Fibroblast of lung (primary cell): Measurements from ENCODE around the gene XPNPEP3. TPM values are rescaled to one million over a fixed set of nuclear protein-coding genes. Genes with fewer than 3 reads are reported as not detected.

Source experiments
- DNase-seq, 2 donors: peaks; one replicate each; pipeline versions ENCODE4 v3.0.0 to v3.0.0-alpha.2; 2010; ENCODE audit warnings: low read depth in 2 of 2
- H2AFZ ChIP-seq: 2 replicates; pipeline ENCODE4 v1.5.1; 2012; ENCODE audit warnings: low read length, control low read depth, inconsistent platforms
- H3K27ac ChIP-seq: 2 replicates; pipeline ENCODE4 v1.5.1; 2011; ENCODE audit warnings: low read length, control low read depth; ENCODE audit not compliant: insufficient read depth
- H3K27me3 ChIP-seq: 2 replicates; pipeline ENCODE4 v1.5.1; 2011; ENCODE audit warnings: mild to moderate bottlenecking, low read length; ENCODE audit not compliant: control insufficient read depth, insufficient read depth
- H3K36me3 ChIP-seq: 2 replicates; pipeline ENCODE4 v1.5.1; 2011; ENCODE audit warnings: low read length; ENCODE audit not compliant: control insufficient read depth, insufficient read depth
- H3K4me1 ChIP-seq: 2 replicates; pipeline ENCODE4 v1.5.1; 2011; ENCODE audit warnings: low read length; ENCODE audit not compliant: control insufficient read depth, insufficient read depth; ENCODE audit errors: extremely low read depth
- H3K4me2 ChIP-seq: 2 replicates; pipeline ENCODE4 v1.5.1; 2011; ENCODE audit warnings: low read length, control low read depth; ENCODE audit not compliant: insufficient read depth; ENCODE audit errors: extremely low read depth
- H3K4me3 ChIP-seq, 4 experiments: fragments of 200-600 bp in 1 of 4; sonication (generic) in 1 of 4; replicated peaks in 1 of 4; 2 replicates each; pipeline ENCODE4 v1.5.1; 2011 to 2016; ENCODE audit warnings: low read length in 4 of 4, low read depth in 3 of 4, mild to moderate bottlenecking in 3 of 4, control low read depth in 2 of 4, inconsistent platforms in 1 of 4, mixed read lengths in 1 of 4; ENCODE audit not compliant: insufficient read depth in 1 of 4; ENCODE audit errors: control extremely low read depth in 1 of 4
- H3K79me2 ChIP-seq: 2 replicates; pipeline ENCODE4 v1.5.1; 2012; ENCODE audit warnings: mild to moderate bottlenecking, low read length, inconsistent platforms; ENCODE audit not compliant: control insufficient read depth, insufficient read depth
- H3K9ac ChIP-seq: 2 replicates; pipeline ENCODE4 v1.5.1; 2011; ENCODE audit warnings: mild to moderate bottlenecking, low read length, control low read depth; ENCODE audit not compliant: insufficient read depth
- H3K9me3 ChIP-seq: 2 replicates; pipeline ENCODE4 v1.5.1; 2012; ENCODE audit warnings: low read depth, low read length; ENCODE audit not compliant: control insufficient read depth, insufficient read depth
- H4K20me1 ChIP-seq: 2 replicates; pipeline ENCODE4 v1.5.1; 2011; ENCODE audit warnings: low read length; ENCODE audit not compliant: control insufficient read depth, insufficient read depth; ENCODE audit errors: extremely low read depth
- EZH2 ChIP-seq: IDR thresholded peaks from 2 replicates; pipeline ENCODE4 v1.5.1; 2012; ENCODE audit warnings: low read length, control low read depth, mild to moderate bottlenecking; ENCODE audit errors: missing control alignments
- polyA plus RNA-seq, 2 donors: library from polyadenylated mRNA; depleted of rRNA in 1 of 2; stranded (reverse) in 1 of 2; unstranded in 1 of 2; fragments of >200 nt; gene quantifications; 2 replicates each; pipeline ENCODE4 v1.2.1, GENCODE V29; 2011 to 2012; ENCODE audit warnings: missing spikeins in 1 of 2
- total RNA-seq: library from RNA; depleted of rRNA; stranded (reverse); fragments of >200 nt; gene quantifications from 2 replicates; pipeline ENCODE4 v1.2.1, GENCODE V29; 2014
- TF ChIP-seq, protein P1 (sequence below), 2 donors: IDR thresholded peaks in 1 of 2; conservative IDR thresholded peaks in 1 of 2; 1 replicate in 1 of 2; 2 replicates in 1 of 2; pipeline ENCODE4 v1.5.1; 2011 to 2012; ENCODE audit warnings: low read length in 2 of 2, control low read depth in 1 of 2, inconsistent platforms in 1 of 2, low read depth in 1 of 2, mild to moderate bottlenecking in 1 of 2

Gene XPNPEP3
- total and polyA plus RNA-seq, 2 donors (not counting 1 experiment from before 2014, with no cell fraction given), result 9.1 to 15.2 TPM

DNA sequence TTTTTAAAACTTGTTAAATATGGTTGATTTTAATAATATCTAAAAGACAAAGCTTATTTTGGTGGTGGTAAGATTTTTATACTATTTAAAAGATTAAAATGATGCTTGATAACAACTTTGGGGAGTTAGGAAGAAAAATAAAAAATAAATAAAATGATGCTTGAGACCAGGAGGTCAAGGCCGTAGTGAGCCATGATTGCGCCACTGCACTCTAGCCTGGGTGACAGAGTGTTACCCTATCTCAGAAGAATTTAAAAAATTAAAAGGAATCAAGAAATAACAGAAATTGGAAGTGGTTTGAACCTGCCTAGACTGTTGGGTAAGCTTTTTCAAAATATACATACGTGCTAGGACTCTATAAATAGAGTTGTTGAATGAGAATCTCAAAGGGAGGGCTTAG is 17.1 kb downstream of the XPNPEP3 start:
- Histone ChIP-seq H3K79me2 (no peaks in the 10 kb centered on the region), H3K27ac (no peak overlapping the region), H3K4me1 (no peaks in the 10 kb centered on the region), H3K36me3 (peaks cover under 1% of the 10 kb centered on the region), H2AFZ (no peak overlapping the region), H3K9ac (no peak overlapping the region), H3K9me3 (no peaks in the 10 kb centered on the region), H4K20me1 (no peaks in the 10 kb centered on the region), H3K4me3 (no peak overlapping the region), H3K27me3 (no peaks in the 10 kb centered on the region), H3K4me2 (no peak overlapping the region)
- TF ChIP-seq EZH2, result no peak
- TF ChIP-seq, protein P1, sequence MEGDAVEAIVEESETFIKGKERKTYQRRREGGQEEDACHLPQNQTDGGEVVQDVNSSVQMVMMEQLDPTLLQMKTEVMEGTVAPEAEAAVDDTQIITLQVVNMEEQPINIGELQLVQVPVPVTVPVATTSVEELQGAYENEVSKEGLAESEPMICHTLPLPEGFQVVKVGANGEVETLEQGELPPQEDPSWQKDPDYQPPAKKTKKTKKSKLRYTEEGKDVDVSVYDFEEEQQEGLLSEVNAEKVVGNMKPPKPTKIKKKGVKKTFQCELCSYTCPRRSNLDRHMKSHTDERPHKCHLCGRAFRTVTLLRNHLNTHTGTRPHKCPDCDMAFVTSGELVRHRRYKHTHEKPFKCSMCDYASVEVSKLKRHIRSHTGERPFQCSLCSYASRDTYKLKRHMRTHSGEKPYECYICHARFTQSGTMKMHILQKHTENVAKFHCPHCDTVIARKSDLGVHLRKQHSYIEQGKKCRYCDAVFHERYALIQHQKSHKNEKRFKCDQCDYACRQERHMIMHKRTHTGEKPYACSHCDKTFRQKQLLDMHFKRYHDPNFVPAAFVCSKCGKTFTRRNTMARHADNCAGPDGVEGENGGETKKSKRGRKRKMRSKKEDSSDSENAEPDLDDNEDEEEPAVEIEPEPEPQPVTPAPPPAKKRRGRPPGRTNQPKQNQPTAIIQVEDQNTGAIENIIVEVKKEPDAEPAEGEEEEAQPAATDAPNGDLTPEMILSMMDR (conservative IDR thresholded peaks at IDR 0.05 in 1 of 2, IDR thresholded peaks at IDR 0.05 in 1 of 2; ENCODE audit: low read depth in 1 of 2, low read length in 2 of 2), result no peak
- no peak for DNase-seq

DNA sequence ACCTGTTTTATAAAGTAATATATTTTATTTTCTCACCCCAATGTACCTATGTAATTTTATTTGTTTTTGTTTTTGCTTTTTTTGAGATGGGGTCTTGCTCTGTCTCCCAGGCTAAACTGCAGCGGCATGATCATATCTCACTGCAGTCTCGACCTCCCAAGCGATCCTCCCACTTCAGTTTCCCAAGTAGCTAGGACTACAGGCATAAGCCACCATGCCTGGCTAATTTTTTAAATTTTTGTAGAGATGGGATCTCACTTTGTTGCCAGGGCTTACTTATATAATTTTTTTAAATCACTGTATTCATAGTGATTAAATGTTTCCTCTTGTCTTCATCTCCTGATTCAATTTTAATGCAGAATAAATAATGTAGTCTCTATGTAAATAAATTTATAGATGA is 18.2 kb downstream of the XPNPEP3 start:
- Histone ChIP-seq H3K9me3 (no peaks in the 10 kb centered on the region), H4K20me1 (no peaks in the 10 kb centered on the region), H3K4me1 (no peaks in the 10 kb centered on the region), H3K4me3 (no peak overlapping the region), H2AFZ (no peak overlapping the region), H3K36me3 (no peaks in the 10 kb centered on the region), H3K27me3 (no peaks in the 10 kb centered on the region), H3K27ac (no peak overlapping the region), H3K9ac (no peak overlapping the region), H3K4me2 (no peak overlapping the region), H3K79me2 (no peaks in the 10 kb centered on the region)
- no peak for DNase-seq
- TF ChIP-seq EZH2, result no peak
- TF ChIP-seq, protein P1 (conservative IDR thresholded peaks at IDR 0.05 in 1 of 2, IDR thresholded peaks at IDR 0.05 in 1 of 2; ENCODE audit: low read depth in 1 of 2, low read length in 2 of 2), result no peak

DNA sequence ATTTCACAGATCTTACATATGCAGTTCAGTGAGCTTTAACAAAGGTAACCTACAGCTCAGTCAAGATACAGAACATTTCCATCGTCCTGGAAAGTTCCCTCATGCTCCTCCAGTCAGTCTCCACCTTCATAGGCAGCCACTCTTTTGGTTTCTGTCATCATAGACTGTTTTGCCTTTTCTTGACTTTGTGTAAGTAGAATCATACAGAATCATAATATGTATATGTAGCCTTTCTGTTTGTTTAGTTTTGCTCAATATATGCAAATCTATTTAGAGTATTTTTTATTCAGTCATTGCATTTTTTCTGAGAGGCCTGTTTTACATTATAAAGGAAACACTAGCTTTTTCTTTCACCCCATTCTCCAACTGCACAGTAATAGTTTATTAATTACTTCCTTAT is 20.0 kb downstream of the XPNPEP3 start:
- H3K4me3 ChIP-seq, result no peak overlapping the region
- H3K36me3 ChIP-seq, result no peaks in the 10 kb centered on the region
- no peaks in the 10 kb centered on the region for H3K79me2 ChIP-seq
- no peaks in the 10 kb centered on the region for H3K4me1 ChIP-seq
- H3K27me3 ChIP-seq, result no peaks in the 10 kb centered on the region
- TF ChIP-seq, protein P1 (conservative IDR thresholded peaks at IDR 0.05 in 1 of 2, IDR thresholded peaks at IDR 0.05 in 1 of 2; ENCODE audit: low read depth in 1 of 2, low read length in 2 of 2), result no peak
- TF ChIP-seq EZH2, result no peak
- no peak overlapping the region for H2AFZ ChIP-seq
- no peaks in the 10 kb centered on the region for H4K20me1 ChIP-seq
- no peak overlapping the region for H3K4me2 ChIP-seq
- no peaks in the 10 kb centered on the region for H3K9me3 ChIP-seq
- H3K27ac ChIP-seq, result no peak overlapping the region
- no peak overlapping the region for H3K9ac ChIP-seq
- DNase-seq, result no peak
